ENCODE results near the gene NMNAT3. TPM values are rescaled to one million over a fixed set of nuclear protein-coding genes. Genes with fewer than 3 reads are reported as not detected.
"Not testable (repeated sequence)": the region's sequence is repeated elsewhere in the genome, so short reads cannot be mapped to it uniquely, and the experiment has no call there.

Gene NMNAT3
- total RNA-seq, 1 donor from 2014 or later, result 2.0 TPM

- Mint-ChIP-seq H3K9me3 (ENCODE audit: low read depth) (peaks cover 3% of the 10 kb centered on the region), H3K27me3 (ENCODE audit: low read depth) (peaks cover 11% of the 10 kb centered on the region), H3K4me1 (ENCODE audit: low read depth) (no peaks in the 10 kb centered on the region), H3K36me3 (ENCODE audit: low read depth) (no peaks in the 10 kb centered on the region), H3K4me3 (ENCODE audit: unreplicated experiment) (no peak overlapping the region), H3K27ac (ENCODE audit: unreplicated experiment) (no peak overlapping the region)
- no peak for DNase-seq (ENCODE audit: low spot score)
- TF ChIP-seq CTCF (IDR thresholded peaks at IDR 0.05), result peak; percentile 41
These were observed 89.3 kb downstream of the NMNAT3 start for GRCh38 chr3:139588450-139588849.

- no peak for TF ChIP-seq CTCF (IDR thresholded peaks at IDR 0.05)
- H3K4me3 Mint-ChIP-seq (ENCODE audit: unreplicated experiment), result no peak overlapping the region
- no peaks in the 10 kb centered on the region for H3K36me3 Mint-ChIP-seq (ENCODE audit: low read depth)
- H3K27me3 Mint-ChIP-seq (ENCODE audit: low read depth), result peaks cover 11% of the 10 kb centered on the region
- peaks cover 3% of the 10 kb centered on the region for H3K9me3 Mint-ChIP-seq (ENCODE audit: low read depth)
- H3K27ac Mint-ChIP-seq (ENCODE audit: unreplicated experiment), result no peak overlapping the region
- DNase-seq (ENCODE audit: low spot score), result no peak
- H3K4me1 Mint-ChIP-seq (ENCODE audit: low read depth), result no peaks in the 10 kb centered on the region
These were observed 90.0 kb downstream of the NMNAT3 start for GRCh38 chr3:139587797-139588196.

- Mint-ChIP-seq H3K9me3 (ENCODE audit: low read depth) (peaks cover 3% of the 10 kb centered on the region), H3K27ac (ENCODE audit: unreplicated experiment) (no peak overlapping the region), H3K36me3 (ENCODE audit: low read depth) (no peaks in the 10 kb centered on the region), H3K27me3 (ENCODE audit: low read depth) (peaks cover 11% of the 10 kb centered on the region), H3K4me1 (ENCODE audit: low read depth) (no peaks in the 10 kb centered on the region), H3K4me3 (ENCODE audit: unreplicated experiment) (no peak overlapping the region)
- TF ChIP-seq CTCF (IDR thresholded peaks at IDR 0.05), result no peak
- no peak for DNase-seq (ENCODE audit: low spot score)
These were observed 91.3 kb downstream of the NMNAT3 start for GRCh38 chr3:139586420-139587017.

- DNase-seq (ENCODE audit: low spot score), result no peak
- Mint-ChIP-seq H3K27ac (ENCODE audit: unreplicated experiment) (no peak overlapping the region), H3K9me3 (ENCODE audit: low read depth) (peaks cover 3% of the 10 kb centered on the region), H3K4me1 (ENCODE audit: low read depth) (no peaks in the 10 kb centered on the region), H3K4me3 (ENCODE audit: unreplicated experiment) (no peak overlapping the region), H3K27me3 (ENCODE audit: low read depth) (peaks cover 11% of the 10 kb centered on the region), H3K36me3 (ENCODE audit: low read depth) (no peaks in the 10 kb centered on the region)
- no peak for TF ChIP-seq CTCF (IDR thresholded peaks at IDR 0.05)
These were observed 92.0 kb downstream of the NMNAT3 start for GRCh38 chr3:139585820-139586219.

GRCh38 chr3:139583651-139584050 lies 94.1 kb downstream of the NMNAT3 start:
- not testable (repeated sequence) for H3K4me1 Mint-ChIP-seq (ENCODE audit: low read depth); DNase-seq (ENCODE audit: low spot score); H3K4me3 Mint-ChIP-seq (ENCODE audit: unreplicated experiment); H3K9me3 Mint-ChIP-seq (ENCODE audit: low read depth); H3K36me3 Mint-ChIP-seq (ENCODE audit: low read depth); H3K27ac Mint-ChIP-seq (ENCODE audit: unreplicated experiment)
- peaks cover 11% of the 10 kb centered on the region for H3K27me3 Mint-ChIP-seq (ENCODE audit: low read depth)

GRCh38 chr3:139578783-139579182 lies 99.0 kb downstream of the NMNAT3 start:
- H3K27ac Mint-ChIP-seq (ENCODE audit: unreplicated experiment), result no peak overlapping the region

More at GRCh38 chr3:139578783-139579182, 99.0 kb downstream of the NMNAT3 start:
- no peak for TF ChIP-seq CTCF (IDR thresholded peaks at IDR 0.05)
- Mint-ChIP-seq H3K27me3 (ENCODE audit: low read depth) (peaks cover under 1% of the 10 kb centered on the region), H3K4me1 (ENCODE audit: low read depth) (no peaks in the 10 kb centered on the region), H3K4me3 (ENCODE audit: unreplicated experiment) (no peak overlapping the region), H3K36me3 (ENCODE audit: low read depth) (no peaks in the 10 kb centered on the region), H3K9me3 (ENCODE audit: low read depth) (no peaks in the 10 kb centered on the region)
- no peak for DNase-seq (ENCODE audit: low spot score)

Measured in chondrocyte (in vitro differentiated cells).